ENCODE results near the gene LRRC23.
"Not testable (repeated sequence)": the region's sequence is repeated elsewhere in the genome, so short reads cannot be mapped to it uniquely, and the experiment has no call there.

Gene LRRC23

GRCh38 chr12:6899837-6900519, 4.6 kb upstream of the LRRC23 start:
- in situ Hi-C loops (cut with HindIII; ENCODE audit: low sequenced_read_pairs), result no loop called here

- in situ Hi-C loops (cut with HindIII; ENCODE audit: low sequenced_read_pairs), result no loop called here
Measured at GRCh38 chr12:6902448-6902847, 2.2 kb upstream of the LRRC23 start.

- in situ Hi-C loops (cut with HindIII; ENCODE audit: low sequenced_read_pairs), result no loop called here
Measured at GRCh38 chr12:6903722-6904121, 900 bp upstream of the LRRC23 start.

GRCh38 chr12:6905414-6906040, 905 bp downstream of the LRRC23 start:
- in situ Hi-C loops (cut with HindIII; ENCODE audit: low sequenced_read_pairs), result no loop called here

- in situ Hi-C loops (cut with HindIII; ENCODE audit: low sequenced_read_pairs), result not testable (repeated sequence)
Measured at GRCh38 chr12:6908141-6908540, 3.5 kb downstream of the LRRC23 start.

- in situ Hi-C loops (cut with HindIII; ENCODE audit: low sequenced_read_pairs), result no loop called here
Measured at GRCh38 chr12:6909421-6910145, 5.0 kb downstream of the LRRC23 start.

GRCh38 chr12:6912164-6912935, 7.7 kb downstream of the LRRC23 start:
- in situ Hi-C loops (cut with HindIII; ENCODE audit: low sequenced_read_pairs), result no loop called here

- in situ Hi-C loops (cut with HindIII; ENCODE audit: low sequenced_read_pairs), result no loop called here
Measured at GRCh38 chr12:6914246-6914946, 9.8 kb downstream of the LRRC23 start, which contains the start of gene ENO2. Gene ENO2 (plus strand): TSS chr12:6914580. CDS start chr12:6915833, 1,253 bp downstream.

GRCh38 chr12:6914947-6915788, 10.5 kb downstream of the LRRC23 start:
- in situ Hi-C loops (cut with HindIII; ENCODE audit: low sequenced_read_pairs), result no loop called here

- in situ Hi-C loops (cut with HindIII; ENCODE audit: low sequenced_read_pairs), result no loop called here
Measured at GRCh38 chr12:6915789-6916285, 11.2 kb downstream of the LRRC23 start.

- in situ Hi-C loops (cut with HindIII; ENCODE audit: low sequenced_read_pairs), result no loop called here
Measured at GRCh38 chr12:6916426-6917200, 12.0 kb downstream of the LRRC23 start.

GRCh38 chr12:6917491-6918231, 13.0 kb downstream of the LRRC23 start:
- in situ Hi-C loops (cut with HindIII; ENCODE audit: low sequenced_read_pairs), result no loop called here

GRCh38 chr12:6919588-6919987, 15.0 kb downstream of the LRRC23 start:
- in situ Hi-C loops (cut with HindIII; ENCODE audit: low sequenced_read_pairs), result no loop called here

- in situ Hi-C loops (cut with HindIII; ENCODE audit: low sequenced_read_pairs), result no loop called here
Measured at GRCh38 chr12:6921539-6921938, 16.9 kb downstream of the LRRC23 start.

- in situ Hi-C loops (cut with HindIII; ENCODE audit: low sequenced_read_pairs), result no loop called here
Measured at GRCh38 chr12:6921996-6922946, 17.6 kb downstream of the LRRC23 start.

GRCh38 chr12:6923003-6923732, 18.5 kb downstream of the LRRC23 start:
- in situ Hi-C loops (cut with HindIII; ENCODE audit: low sequenced_read_pairs), result no loop called here

Data from endothelial cell of hepatic sinusoid (primary cell).